GM21619 (cell line): ENCODE data around the gene JUP.
"Not testable (repeated sequence)": the region's sequence is repeated elsewhere in the genome, so short reads cannot be mapped to it uniquely, and the experiment has no call there.

Source experiments
- ATAC-seq: cut with Tn5 transposase; IDR thresholded peaks from one replicate; pipeline ENCODE4 v1.9.1; 2021; ENCODE audit not compliant: unreplicated experiment

Gene JUP

GRCh38 chr17:41786227-41787020, at the start of gene JUP:
TSS of gene JUP (minus strand) at chr17:41786711. CDS start at chr17:41771854, 14,857 bp downstream.
- peak; percentile 76 for ATAC-seq

GRCh38 chr17:41835800-41836549, 49.5 kb upstream of the JUP start, which contains the start of gene NT5C3B:
TSS of gene NT5C3B (minus strand) at chr17:41836232. CDS start at chr17:41836193, 39 bp downstream.
- peak; percentile 59 for ATAC-seq

- peak; percentile 33 for ATAC-seq
Observed at GRCh38 chr17:41835214-41835799, 48.8 kb upstream of the JUP start.

- not testable (repeated sequence) for ATAC-seq
Observed at GRCh38 chr17:41829961-41830360, 43.5 kb upstream of the JUP start.

GRCh38 chr17:41825175-41825845, 38.8 kb upstream of the JUP start:
- ATAC-seq, result no peak

GRCh38 chr17:41824086-41824485, 37.6 kb upstream of the JUP start:
- ATAC-seq, result no peak

- ATAC-seq, result no peak
Observed at GRCh38 chr17:41823580-41823979, 37.1 kb upstream of the JUP start.

GRCh38 chr17:41823141-41823524, 36.6 kb upstream of the JUP start:
- ATAC-seq, result no peak

- no peak for ATAC-seq
Observed at GRCh38 chr17:41822216-41823140, 36.0 kb upstream of the JUP start.

GRCh38 chr17:41821776-41822175, 35.3 kb upstream of the JUP start:
- no peak for ATAC-seq

GRCh38 chr17:41818024-41818423, 31.5 kb upstream of the JUP start:
- ATAC-seq, result no peak

- ATAC-seq, result no peak
Observed at GRCh38 chr17:41816637-41817320, 30.3 kb upstream of the JUP start.

GRCh38 chr17:41814195-41814594, 27.7 kb upstream of the JUP start:
- no peak for ATAC-seq

- ATAC-seq, result no peak
Observed at GRCh38 chr17:41813699-41814124, 27.2 kb upstream of the JUP start.

GRCh38 chr17:41813152-41813680, 26.7 kb upstream of the JUP start:
- ATAC-seq, result no peak

- ATAC-seq, result no peak
Observed at GRCh38 chr17:41812381-41813151, 26.1 kb upstream of the JUP start, which contains the start of gene FKBP10. TSS of gene FKBP10 (plus strand) at chr17:41813004. CDS start at chr17:41813035, 31 bp downstream.

- ATAC-seq, result peak; percentile 73
Observed at GRCh38 chr17:41811549-41812380, 25.3 kb upstream of the JUP start, which contains the start of gene P3H4. TSS of gene P3H4 (minus strand) at chr17:41811949. CDS start at chr17:41811915, 34 bp downstream.
